Measurements from ENCODE around the gene SF1.

The SF1 gene

DNA sequence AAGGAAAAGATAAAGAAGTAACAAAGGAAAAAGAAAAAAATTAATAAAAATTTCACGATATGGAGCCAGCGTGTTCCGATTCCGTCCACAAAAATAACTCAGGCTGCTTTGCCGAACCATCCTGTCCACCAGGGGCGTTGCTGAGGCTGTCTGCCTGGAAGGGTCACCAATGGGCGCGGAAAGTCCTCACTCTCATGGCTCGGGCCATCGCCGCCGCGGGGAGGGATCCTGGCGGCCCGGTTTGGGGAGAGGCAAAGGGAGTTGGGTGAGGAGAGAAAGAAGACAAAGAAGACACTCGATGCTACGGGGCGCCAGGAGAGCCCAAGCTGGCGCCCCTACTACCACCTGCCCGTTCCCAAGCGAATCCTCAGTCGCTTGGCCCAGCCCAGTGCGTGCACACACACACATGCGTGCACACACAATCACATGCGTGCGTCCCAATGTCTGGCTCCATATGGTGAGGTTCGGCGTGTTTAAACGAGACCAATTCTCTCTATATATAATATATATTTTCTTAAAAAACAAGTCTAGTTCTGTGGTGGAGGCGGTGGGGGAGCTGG, 13.0 kb downstream of the SF1 start:
- 93% methylated on average over 29 of the region's 30 CpGs for WGBS
- Histone ChIP-seq H3K27me3 (ENCODE audit: insufficient read depth, low read length) (no peaks in the 10 kb centered on the region), H3K36me3 (ENCODE audit: insufficient read depth, low read length) (peaks cover 65% of the 10 kb centered on the region), H3K4me3 (ENCODE audit: low read length) (no peak overlapping the region), H3K9ac (ENCODE audit: low read depth, low read length) (no peak overlapping the region), H3K9me3 (ENCODE audit: insufficient read depth, low read depth, low read length) (no peaks in the 10 kb centered on the region), H3K4me1 (ENCODE audit: insufficient read depth, low read length) (peaks cover 50% of the 10 kb centered on the region), H3K27ac (ENCODE audit: low read depth, low read length) (no peak overlapping the region)

DNA sequence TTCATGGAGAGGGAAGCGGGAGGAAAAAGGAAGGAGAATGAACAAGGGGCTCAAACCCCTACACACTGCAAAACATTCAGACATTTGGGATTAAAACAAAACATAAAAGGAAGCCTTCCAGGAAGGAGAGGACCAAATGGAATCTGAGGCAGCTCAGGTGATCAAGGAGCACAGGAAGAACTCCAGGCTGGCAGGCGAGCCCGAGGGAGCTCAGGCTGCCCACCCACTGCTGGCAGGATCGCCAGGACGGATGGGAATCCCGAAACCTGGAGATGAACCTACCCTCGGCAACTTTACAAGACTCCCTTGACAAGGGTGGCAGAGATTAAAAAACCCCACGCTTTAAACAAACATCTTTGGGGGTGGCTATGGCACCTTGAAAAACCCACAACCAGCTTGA, 13.6 kb downstream of the SF1 start:
- Histone ChIP-seq H3K27me3 (ENCODE audit: insufficient read depth, low read length) (no peaks in the 10 kb centered on the region), H3K4me1 (ENCODE audit: insufficient read depth, low read length) (peaks cover 56% of the 10 kb centered on the region), H3K9ac (ENCODE audit: low read depth, low read length) (no peak overlapping the region), H3K9me3 (ENCODE audit: insufficient read depth, low read depth, low read length) (no peaks in the 10 kb centered on the region), H3K27ac (ENCODE audit: low read depth, low read length) (peak overlapping the region; percentile 98; the same call in 1 of the 2 replicates), H3K36me3 (ENCODE audit: insufficient read depth, low read length) (peaks cover 59% of the 10 kb centered on the region), H3K4me3 (ENCODE audit: low read length) (no peak overlapping the region)
- 93% methylated on average over 7 of the region's 8 CpGs for WGBS

DNA sequence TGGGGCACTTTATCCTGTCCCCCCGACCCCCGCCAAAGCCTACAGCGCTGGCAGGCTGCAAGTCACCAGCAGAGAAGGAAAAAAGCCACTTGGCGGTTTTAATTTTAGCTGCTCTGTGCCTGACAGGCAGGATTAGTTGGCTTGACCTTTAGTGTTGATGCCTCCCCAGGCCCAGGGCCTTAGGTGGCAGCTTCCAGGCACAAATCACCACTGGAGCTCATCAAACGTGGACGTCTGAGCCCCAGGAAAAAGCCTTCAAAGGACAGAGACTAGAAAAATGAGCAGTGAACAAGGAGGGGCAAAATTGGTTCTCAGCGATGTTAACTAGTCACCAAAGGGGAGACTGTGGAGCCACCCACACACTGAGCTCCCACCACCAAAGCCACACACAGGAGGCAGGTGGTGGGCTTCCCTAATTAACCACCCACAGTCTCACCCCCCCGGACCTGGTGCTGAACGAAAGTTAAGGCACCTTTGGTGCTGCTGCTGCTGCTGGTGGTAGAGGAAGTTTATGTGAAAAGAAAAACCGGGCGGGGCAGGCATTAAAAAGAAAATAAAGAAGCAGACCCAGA, 14.2 kb downstream of the SF1 start:
- Histone ChIP-seq H3K9ac (ENCODE audit: low read depth, low read length) (peak overlapping the region; percentile 51), H3K27ac (ENCODE audit: low read depth, low read length) (peak overlapping the region; percentile 98), H3K4me3 (ENCODE audit: low read length) (no peak overlapping the region), H3K27me3 (ENCODE audit: insufficient read depth, low read length) (no peaks in the 10 kb centered on the region), H3K9me3 (ENCODE audit: insufficient read depth, low read depth, low read length) (no peaks in the 10 kb centered on the region), H3K4me1 (ENCODE audit: insufficient read depth, low read length) (peaks cover 63% of the 10 kb centered on the region), H3K36me3 (ENCODE audit: insufficient read depth, low read length) (peaks cover 53% of the 10 kb centered on the region)
- 74% methylated on average over 10 of the region's 11 CpGs for WGBS

DNA sequence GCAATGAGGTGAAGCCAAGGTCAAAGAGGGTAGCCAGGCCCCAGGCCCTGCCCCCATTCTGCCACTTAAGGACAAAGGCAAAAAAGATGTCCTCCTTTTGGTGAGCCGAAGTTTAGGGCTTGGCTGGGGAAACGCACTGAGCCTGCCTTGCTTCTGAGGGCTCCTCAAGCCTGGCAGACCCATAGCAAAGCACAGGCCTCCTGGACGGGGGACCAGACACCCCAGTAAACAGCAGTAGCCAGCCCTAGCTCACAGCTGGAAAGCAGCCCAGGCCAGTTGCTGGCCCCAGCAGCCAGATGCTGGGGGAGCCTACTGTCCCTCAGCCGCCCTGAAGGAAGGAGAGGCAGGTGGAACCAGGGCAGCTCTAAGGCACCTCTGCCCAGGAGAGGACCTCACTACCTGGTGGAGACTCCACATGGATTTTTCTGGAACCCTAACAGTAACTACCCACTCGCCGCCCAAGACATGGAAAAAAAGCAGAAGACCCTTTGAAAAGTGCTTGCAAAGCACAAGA, 14.8 kb downstream of the SF1 start:
- 60% methylated on average over 6 of the region's 6 CpGs for WGBS
- H3K4me3 ChIP-seq (ENCODE audit: low read length) = peak overlapping the region; percentile 2; the same call in 1 of the 2 replicates
- H3K36me3 ChIP-seq (ENCODE audit: insufficient read depth, low read length) = peaks cover 47% of the 10 kb centered on the region
- H3K9me3 ChIP-seq (ENCODE audit: insufficient read depth, low read depth, low read length) = no peaks in the 10 kb centered on the region
- peak overlapping the region; percentile 51 for H3K9ac ChIP-seq (ENCODE audit: low read depth, low read length)
- H3K4me1 ChIP-seq (ENCODE audit: insufficient read depth, low read length) = peaks cover 63% of the 10 kb centered on the region
- peak overlapping the region; percentile 98 for H3K27ac ChIP-seq (ENCODE audit: low read depth, low read length)
- H3K27me3 ChIP-seq (ENCODE audit: insufficient read depth, low read length) = no peaks in the 10 kb centered on the region

DNA sequence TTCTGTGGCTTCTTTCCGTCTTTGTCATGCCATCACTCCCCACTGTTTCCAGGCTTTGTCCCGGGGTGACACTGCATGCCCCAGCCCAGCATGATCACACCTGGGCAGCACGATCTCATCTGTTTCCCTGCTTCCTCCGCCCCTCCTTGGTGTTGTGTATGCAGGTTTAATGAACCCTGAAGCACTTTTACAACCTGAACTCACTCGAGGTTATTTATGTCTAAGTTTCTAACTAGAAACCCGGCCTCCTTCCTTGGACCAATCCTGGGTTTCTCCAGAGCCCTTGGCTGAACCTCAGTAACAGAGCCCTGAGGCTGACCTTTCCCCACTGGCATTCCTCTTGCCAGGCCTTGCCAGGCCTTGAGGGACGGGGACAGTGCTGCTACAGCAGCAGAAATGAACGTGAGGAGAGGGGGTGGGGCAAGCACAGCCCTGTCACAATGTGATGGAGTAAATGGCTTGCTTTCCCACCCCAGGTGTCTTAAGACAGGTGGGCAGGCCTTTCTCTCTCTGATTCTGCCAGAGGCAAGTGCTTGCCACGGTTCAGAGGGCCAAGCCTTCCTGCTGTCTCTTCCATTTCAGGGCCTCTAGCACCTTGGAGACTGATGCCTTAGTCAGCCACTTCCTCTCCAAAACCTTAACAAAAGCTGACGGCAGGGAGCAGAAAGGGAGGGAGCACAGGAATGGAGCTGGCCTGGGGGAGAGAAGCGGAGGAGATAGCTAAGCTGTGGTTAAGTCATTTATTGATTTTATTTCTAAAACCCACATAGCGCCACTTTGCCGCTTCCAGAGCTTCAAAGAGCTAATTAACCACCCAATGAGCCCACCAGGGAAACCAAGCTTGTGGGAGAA, 15.4 kb downstream of the SF1 start:
- peaks cover 40% of the 10 kb centered on the region for H3K36me3 ChIP-seq (ENCODE audit: insufficient read depth, low read length)
- H3K4me3 ChIP-seq (ENCODE audit: low read length) = peak overlapping the region; percentile 9
- H3K4me1 ChIP-seq (ENCODE audit: insufficient read depth, low read length) = peaks cover 63% of the 10 kb centered on the region
- no peaks in the 10 kb centered on the region for H3K27me3 ChIP-seq (ENCODE audit: insufficient read depth, low read length)
- H3K9ac ChIP-seq (ENCODE audit: low read depth, low read length) = peak overlapping the region; percentile 51
- H3K27ac ChIP-seq (ENCODE audit: low read depth, low read length) = peak overlapping the region; percentile 98
- 23% methylated on average over 11 of the region's 13 CpGs for WGBS
- H3K9me3 ChIP-seq (ENCODE audit: insufficient read depth, low read depth, low read length) = no peaks in the 10 kb centered on the region

DNA sequence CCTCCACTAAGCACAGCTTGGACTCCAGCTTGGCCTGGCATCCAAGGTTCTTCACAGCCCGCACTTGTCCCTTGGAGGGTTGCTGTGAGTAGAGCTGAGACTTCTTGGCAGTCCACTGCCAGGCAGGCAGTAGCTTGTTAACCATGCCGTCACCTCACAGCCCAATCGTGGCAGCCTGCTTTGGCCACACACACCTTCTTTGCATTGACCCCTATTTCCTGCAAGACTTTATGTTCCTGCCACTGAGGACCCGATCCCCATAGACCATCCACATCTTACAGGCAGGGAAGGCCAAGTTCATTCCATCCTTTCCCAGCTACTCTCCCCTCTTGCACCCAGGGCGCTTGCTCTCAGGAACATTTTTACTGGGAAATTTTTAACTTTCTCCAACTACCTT, 16.1 kb downstream of the SF1 start:
- Histone ChIP-seq H3K27ac (ENCODE audit: low read depth, low read length) (peak overlapping the region; percentile 98), H3K4me1 (ENCODE audit: insufficient read depth, low read length) (peaks cover 61% of the 10 kb centered on the region), H3K4me3 (ENCODE audit: low read length) (no peak overlapping the region), H3K27me3 (ENCODE audit: insufficient read depth, low read length) (no peaks in the 10 kb centered on the region), H3K36me3 (ENCODE audit: insufficient read depth, low read length) (peaks cover 34% of the 10 kb centered on the region), H3K9me3 (ENCODE audit: insufficient read depth, low read depth, low read length) (no peaks in the 10 kb centered on the region), H3K9ac (ENCODE audit: low read depth, low read length) (peak overlapping the region; percentile 51)
- 66% methylated on average over 5 of the region's 5 CpGs for WGBS

DNA sequence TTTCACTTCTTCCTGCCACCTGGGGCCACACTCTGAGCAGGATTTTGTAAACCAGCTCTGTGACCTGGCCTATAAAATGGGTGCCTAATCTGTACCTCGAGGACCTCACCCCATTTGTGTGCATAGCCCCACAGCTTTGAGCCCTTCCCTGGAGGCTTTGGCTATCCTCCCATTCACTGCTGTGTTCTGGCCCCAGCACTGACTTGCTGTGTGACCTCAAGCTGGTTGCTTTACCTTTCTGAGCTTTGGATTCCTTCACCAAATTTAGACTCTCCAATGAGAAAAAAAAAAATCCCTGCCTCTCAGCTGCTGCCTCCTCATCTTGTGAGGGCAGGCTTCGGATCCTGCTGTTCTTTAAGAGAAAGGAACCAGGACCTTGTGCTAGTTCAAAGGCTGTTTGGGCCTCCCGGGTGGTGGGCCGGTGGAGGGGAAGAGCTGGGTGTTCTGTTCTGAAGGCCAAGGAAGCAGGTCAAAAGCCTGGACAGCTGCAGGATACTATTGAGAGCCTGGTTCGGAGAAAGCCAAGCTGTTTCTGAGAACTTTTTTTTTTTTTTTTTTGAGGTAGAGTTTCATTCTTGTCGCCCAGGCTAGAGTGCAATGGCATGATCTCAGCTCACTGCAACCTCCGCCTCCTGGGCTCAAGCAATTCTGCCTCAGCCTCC, 17.5 kb downstream of the SF1 start:
- H3K36me3 ChIP-seq (ENCODE audit: insufficient read depth, low read length) = peaks cover 23% of the 10 kb centered on the region

DNA sequence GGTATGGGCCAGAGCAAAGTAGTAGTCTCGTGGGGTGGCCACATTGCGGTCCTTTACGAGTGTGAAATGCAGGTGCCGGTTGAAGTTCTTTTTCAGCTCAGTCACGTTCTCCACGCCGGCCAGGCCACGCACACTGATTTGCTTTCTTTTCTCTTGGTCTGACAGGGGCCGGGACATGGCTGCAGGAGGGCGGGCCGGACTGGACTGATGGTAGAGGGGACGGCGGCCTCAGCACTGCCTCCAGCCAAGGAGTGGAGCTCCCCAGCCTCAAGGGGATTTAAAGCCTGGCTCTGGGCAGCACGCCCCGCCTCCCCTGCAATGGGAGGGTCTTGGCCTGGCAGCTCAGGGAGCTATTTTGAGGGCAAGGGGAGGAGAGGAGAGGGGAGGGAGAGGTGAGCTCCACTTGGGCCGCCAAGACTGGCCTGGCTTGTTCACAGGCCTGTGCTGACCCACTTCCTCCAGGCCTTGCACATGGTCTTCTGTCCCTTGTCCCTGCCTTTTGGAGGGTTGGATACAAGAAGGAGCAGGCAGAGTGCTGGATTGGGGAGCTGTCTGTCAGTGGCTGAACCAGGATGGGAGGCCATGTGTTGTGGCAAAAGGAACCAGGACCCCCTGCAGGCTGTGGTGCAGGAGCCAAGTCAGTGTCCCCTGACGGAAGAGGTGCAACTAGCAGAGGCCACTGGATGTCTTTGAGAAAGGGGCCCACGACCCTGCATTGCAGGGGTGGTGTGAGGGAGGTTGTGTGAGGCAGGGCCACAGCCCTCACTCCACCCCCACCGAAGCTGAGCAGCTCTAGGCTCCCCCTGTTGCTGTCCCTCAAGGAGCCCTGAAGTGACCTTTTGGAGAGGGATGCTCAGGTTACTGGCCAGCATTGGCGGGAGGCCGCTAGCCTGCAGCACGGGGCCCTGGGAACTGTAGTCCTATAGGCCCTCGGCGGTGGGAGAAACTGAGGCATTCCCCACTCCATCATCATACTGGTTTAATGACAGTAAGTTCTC, 18.3 kb downstream of the SF1 start, which contains the start of gene PYGM:
Gene PYGM, minus strand, starts transcription at position 253 of the 998 bp plus-strand sequence. Its CDS starts 76 bp downstream, at position 177.
- peaks cover 55% of the 10 kb centered on the region for H3K4me1 ChIP-seq (ENCODE audit: insufficient read depth, low read length)
- H3K9ac ChIP-seq (ENCODE audit: low read depth, low read length) = no peak within 1 kb of the TSS
- peak within 1 kb of the TSS; percentile 75 for H3K27ac ChIP-seq (ENCODE audit: low read depth, low read length)
- H3K27me3 ChIP-seq (ENCODE audit: insufficient read depth, low read length) = no peaks in the 10 kb centered on the region
- H3K9me3 ChIP-seq (ENCODE audit: insufficient read depth, low read depth, low read length) = no peaks in the 10 kb centered on the region
- H3K36me3 ChIP-seq (ENCODE audit: insufficient read depth, low read length) = peaks cover 16% of the 10 kb centered on the region
- WGBS = 40% methylated on average over 24 of the region's 24 CpGs
- peak within 1 kb of the TSS; percentile 9; the same call in 1 of the 2 replicates for H3K4me3 ChIP-seq (ENCODE audit: low read length)

More for the DNA sequence above, 17.5 kb downstream of the SF1 start:
- H3K4me1 ChIP-seq (ENCODE audit: insufficient read depth, low read length) = peaks cover 59% of the 10 kb centered on the region
- H3K4me3 ChIP-seq (ENCODE audit: low read length) = no peak overlapping the region
- H3K9me3 ChIP-seq (ENCODE audit: insufficient read depth, low read depth, low read length) = no peaks in the 10 kb centered on the region
- WGBS = 81% methylated on average over 7 of the region's 7 CpGs
- no peak overlapping the region for H3K9ac ChIP-seq (ENCODE audit: low read depth, low read length)
- H3K27me3 ChIP-seq (ENCODE audit: insufficient read depth, low read length) = no peaks in the 10 kb centered on the region
- peak overlapping the region; percentile 75; the same call in 1 of the 2 replicates for H3K27ac ChIP-seq (ENCODE audit: low read depth, low read length)

DNA sequence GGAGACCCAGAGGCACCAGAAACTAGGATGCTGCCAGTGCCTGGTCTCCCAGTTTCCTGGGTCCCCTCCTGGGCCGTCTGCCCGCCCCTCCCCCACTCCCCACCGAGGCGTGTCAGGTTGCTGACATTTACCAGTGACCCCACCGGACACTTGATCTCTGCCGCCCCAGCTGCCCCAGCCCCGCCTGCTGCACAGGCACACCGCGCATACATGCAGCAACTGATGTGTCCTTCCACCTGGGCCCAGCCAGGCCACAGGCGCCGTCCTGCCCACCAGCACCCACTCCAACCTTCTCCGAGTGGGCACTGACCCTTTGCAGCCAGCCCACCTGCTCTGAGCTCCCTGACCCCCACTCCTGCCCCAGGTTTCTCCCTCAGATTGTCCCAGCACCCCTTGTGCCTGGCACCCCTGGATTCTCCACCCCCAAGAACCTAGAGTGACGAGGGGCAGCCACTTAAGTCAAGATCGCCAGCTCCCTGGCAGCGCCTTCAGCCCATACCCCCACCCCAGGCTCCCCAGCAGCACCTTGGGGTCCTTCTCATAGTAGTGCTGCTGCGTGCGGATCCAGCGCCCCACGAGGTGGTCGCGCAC, 19.1 kb downstream of the SF1 start:
- Histone ChIP-seq H3K27me3 (ENCODE audit: insufficient read depth, low read length) (no peaks in the 10 kb centered on the region), H3K27ac (ENCODE audit: low read depth, low read length) (peak overlapping the region; percentile 75; the same call in 1 of the 2 replicates), H3K4me1 (ENCODE audit: insufficient read depth, low read length) (peaks cover 47% of the 10 kb centered on the region), H3K9ac (ENCODE audit: low read depth, low read length) (no peak overlapping the region), H3K36me3 (ENCODE audit: insufficient read depth, low read length) (peaks cover 8% of the 10 kb centered on the region), H3K9me3 (ENCODE audit: insufficient read depth, low read depth, low read length) (no peaks in the 10 kb centered on the region), H3K4me3 (ENCODE audit: low read length) (no peak overlapping the region)
- 79% methylated on average over 21 of the region's 21 CpGs for WGBS

All from HUES64 (cell line).